NCI-H187 (cell line): ENCODE measurements around the gene KRTAP10-7.
"Not testable (repeated sequence)": the region's sequence is repeated elsewhere in the genome, so short reads cannot be mapped to it uniquely, and the experiment has no call there.

Experiments used
- DNase-seq, 2 experiments: peaks; one replicate each; lab custom pipeline; 2025; lab: John Stamatoyannopoulos, UW

KRTAP10-7 gene

GRCh38 chr21:44590897-44591800 is 9.2 kb upstream of the KRTAP10-7 start:
- DNase-seq: not testable (repeated sequence)

GRCh38 chr21:44591801-44592130 is 8.6 kb upstream of the KRTAP10-7 start:
- DNase-seq: not testable (repeated sequence)

GRCh38 chr21:44592446-44593311 is 7.7 kb upstream of the KRTAP10-7 start, which contains the start of gene KRTAP10-6:
Gene KRTAP10-6 (minus strand): TSS chr21:44592505. CDS start chr21:44592484, 21 bp downstream.
- DNase-seq: no peak

GRCh38 chr21:44593598-44594405 is 6.6 kb upstream of the KRTAP10-7 start:
- DNase-seq: peak; percentile 58 to 84

GRCh38 chr21:44594406-44594916 is 5.9 kb upstream of the KRTAP10-7 start:
- peak in 1 of 2 experiments; percentile 36 for DNase-seq

GRCh38 chr21:44595524-44595923 is 4.9 kb upstream of the KRTAP10-7 start:
- DNase-seq: no peak

GRCh38 chr21:44596068-44596725 is 4.2 kb upstream of the KRTAP10-7 start:
- no peak for DNase-seq

- DNase-seq: no peak
These were observed 2.3 kb upstream of the KRTAP10-7 start for GRCh38 chr21:44598061-44598460.

- no peak for DNase-seq
These were observed 950 bp upstream of the KRTAP10-7 start for GRCh38 chr21:44599264-44600029.

- not testable (repeated sequence) for DNase-seq
These were observed 694 bp downstream of the KRTAP10-7 start for GRCh38 chr21:44601091-44601490.

GRCh38 chr21:44601596-44602462 is 1.4 kb downstream of the KRTAP10-7 start:
- DNase-seq: no peak

- no peak for DNase-seq
These were observed 2.1 kb downstream of the KRTAP10-7 start for GRCh38 chr21:44602463-44602850.

- DNase-seq: no peak
These were observed 2.9 kb downstream of the KRTAP10-7 start for GRCh38 chr21:44603109-44603875.

- no peak for DNase-seq
These were observed 3.5 kb downstream of the KRTAP10-7 start for GRCh38 chr21:44603911-44604310.

GRCh38 chr21:44606495-44606894 is 6.1 kb downstream of the KRTAP10-7 start:
- no peak for DNase-seq

- DNase-seq: no peak
These were observed 8.8 kb downstream of the KRTAP10-7 start for GRCh38 chr21:44609193-44609592.

- DNase-seq: not testable (repeated sequence)
These were observed 9.9 kb downstream of the KRTAP10-7 start for GRCh38 chr21:44610157-44610843.

- no peak for DNase-seq
These were observed 11.2 kb downstream of the KRTAP10-7 start for GRCh38 chr21:44611551-44611950.
